Body of pancreas (tissue), 4 donors: Measurements from ENCODE around the gene TBC1D7. TPM values are rescaled to one million over a fixed set of nuclear protein-coding genes. Genes with fewer than 3 reads are reported as not detected.

Experiments used
- ATAC-seq: fragments of 150-250 bp; one replicate; pipeline ENCODE4 v1.9.1; 2016
- DNase-seq, 4 donors: peaks; one replicate each; pipeline ENCODE4 v3.0.0-alpha.2; 2019
- H3K27ac ChIP-seq, 4 donors: fragments of 200-600 bp; sonication (generic); 1 replicate in 3 of 4; 2 replicates in 1 of 4; pipeline versions ENCODE4 v1.5.1 to v1.6.1; 2016 to 2019; ENCODE audit warnings: mild to moderate bottlenecking in 1 of 4, mixed read lengths in 1 of 4, moderate library complexity in 1 of 4
- H3K27me3 ChIP-seq, 2 donors: fragments of 200-600 bp; sonication (generic); one replicate each; pipeline ENCODE4 v1.6.0; 2016; ENCODE audit warnings: mild to moderate bottlenecking in 1 of 2
- H3K36me3 ChIP-seq, 2 donors: fragments of 200-600 bp; sonication (generic); replicated peaks in 1 of 2; 2 replicates each; pipeline ENCODE4 v1.5.1; 2016; ENCODE audit warnings: low read depth in 2 of 2; ENCODE audit not compliant: insufficient read depth in 1 of 2
- H3K4me1 ChIP-seq: fragments of 200-600 bp; sonication (generic); one replicate; pipeline ENCODE4 v1.6.0; 2016
- H3K4me3 ChIP-seq, 2 donors: fragments of 200-600 bp; sonication (generic); 1 replicate in 1 of 2; 2 replicates in 1 of 2; pipeline ENCODE4 v1.5.1; 2016 to 2019
- H3K9me3 ChIP-seq, 3 donors: fragments of 200-600 bp; sonication (generic); 1 replicate in 2 of 3; 2 replicates in 1 of 3; pipeline ENCODE4 v1.5.1; 2016
- CTCF ChIP-seq, 7 experiments: fragments of 450-650 bp in 4 of 7; fragments of 200-600 bp in 3 of 7; sonication (generic) in 3 of 7; IDR thresholded peaks; one replicate each; pipeline ENCODE4 v1.5.1; 2016 to 2019; ENCODE audit warnings: antibody characterized with exemption in 7 of 7
- POLR2A ChIP-seq, 3 donors: fragments of 450-650 bp; IDR thresholded peaks; one replicate each; pipeline ENCODE4 v1.6.1; 2016; ENCODE audit warnings: antibody characterized with exemption in 3 of 3, mild to moderate bottlenecking in 2 of 3
- WGBS, 2 donors: methylation state at CpG; one replicate each; pipeline ENCODE4 v1.1.5; 2017; 5-methylcytosine and 5-hydroxymethylcytosine counted together
- intact Hi-C: fragments of 100-400 bp; cut with DNase I; formaldehyde crosslinking; loops from one replicate; pipeline ENCODE4 v1.15.1; 2023
- total RNA-seq, 2 donors: library from RNA; depleted of rRNA; stranded (reverse); fragments of >200 nt; gene quantifications; one replicate each; pipeline ENCODE4 v1.1.0, GENCODE V29; 2016

TBC1D7 gene
- total RNA-seq, 2 donors from 2014 or later = 12.5 to 15.2 TPM

DNA sequence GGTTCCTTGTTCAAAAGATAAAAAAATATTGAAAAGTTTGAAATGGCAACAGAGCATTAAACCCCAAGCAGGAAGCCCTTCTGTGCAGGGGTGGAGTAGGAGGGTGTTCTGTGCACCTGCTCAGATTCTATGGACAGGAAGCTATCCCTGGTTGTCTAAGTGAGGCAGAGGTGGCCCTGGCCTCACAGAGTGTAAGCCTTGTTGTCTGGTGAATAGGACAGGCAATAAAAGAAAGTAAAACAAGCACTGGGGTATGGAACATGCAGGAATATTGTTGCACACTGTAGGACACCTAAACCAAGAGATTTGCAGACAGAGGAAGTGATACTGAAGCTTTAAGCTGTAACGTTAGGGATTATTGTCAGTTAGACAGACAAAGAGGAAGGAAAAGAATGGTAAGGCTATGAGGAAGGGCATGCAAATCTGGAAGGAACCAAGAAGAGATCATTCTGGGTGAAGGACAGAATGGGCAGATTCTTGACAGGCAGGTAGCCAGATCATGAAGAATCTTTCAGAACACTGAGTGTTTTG is 66.8 kb downstream of the TBC1D7 start:
- no peaks in the 10 kb centered on the region for H3K36me3 ChIP-seq
- DNase-seq (no peak), ATAC-seq (no peak)
- H3K27ac ChIP-seq = peak overlapping the region in 1 of 4 donors; percentile 24
- intact Hi-C loops = no loop called here
- H3K27me3 ChIP-seq = no peaks in the 10 kb centered on the region
- no peak overlapping the region for H3K4me3 ChIP-seq
- no peak for TF ChIP-seq CTCF (IDR thresholded peaks at IDR 0.05)
- no peaks in the 10 kb centered on the region for H3K9me3 ChIP-seq
- H3K4me1 ChIP-seq = peaks cover 5% of the 10 kb centered on the region
- WGBS, 2 donors = 53 to 82% methylated on average over 1 of the region's 1 CpG

GRCh38 chr6:13260831-13261230 is 67.5 kb downstream of the TBC1D7 start:
- no peaks in the 10 kb centered on the region for H3K27me3 ChIP-seq
- DNase-seq (no peak), ATAC-seq (no peak)
- no peaks in the 10 kb centered on the region for H3K9me3 ChIP-seq
- intact Hi-C loops = no loop called here
- H3K36me3 ChIP-seq = no peaks in the 10 kb centered on the region
- H3K4me1 ChIP-seq = peaks cover 10% of the 10 kb centered on the region
- no peak for TF ChIP-seq CTCF (IDR thresholded peaks at IDR 0.05)
- no peak for TF ChIP-seq POLR2A (IDR thresholded peaks at IDR 0.05)
- H3K27ac ChIP-seq = no peak overlapping the region
- WGBS, 2 donors = 88 to 93% methylated on average over 5 of the region's 5 CpGs
- no peak overlapping the region for H3K4me3 ChIP-seq

- no peak overlapping the region for H3K4me3 ChIP-seq
- no peaks in the 10 kb centered on the region for H3K27me3 ChIP-seq
- H3K36me3 ChIP-seq = no peaks in the 10 kb centered on the region
- WGBS, 2 donors = 95 to 97% methylated on average over 7 of the region's 7 CpGs
- DNase-seq (no peak), ATAC-seq (no peak)
- H3K27ac ChIP-seq = no peak overlapping the region
- TF ChIP-seq CTCF (IDR thresholded peaks at IDR 0.05) (no peak), POLR2A (IDR thresholded peaks at IDR 0.05) (no peak)
- H3K9me3 ChIP-seq = no peaks in the 10 kb centered on the region
- H3K4me1 ChIP-seq = peaks cover 14% of the 10 kb centered on the region
- intact Hi-C loops = no loop called here
These were observed 68.2 kb downstream of the TBC1D7 start for GRCh38 chr6:13260101-13260598.

GRCh38 chr6:13259393-13259792 is 68.9 kb downstream of the TBC1D7 start:
- no peaks in the 10 kb centered on the region for H3K27me3 ChIP-seq
- TF ChIP-seq CTCF (IDR thresholded peaks at IDR 0.05) (no peak), POLR2A (IDR thresholded peaks at IDR 0.05) (no peak)
- no peak for DNase-seq
- 91% methylated on average over 3 of the region's 3 CpGs for WGBS, 2 donors
- peaks cover 14% of the 10 kb centered on the region for H3K4me1 ChIP-seq
- no peaks in the 10 kb centered on the region for H3K9me3 ChIP-seq
- H3K27ac ChIP-seq = no peak overlapping the region
- ATAC-seq = no peak
- intact Hi-C loops = no loop called here
- H3K36me3 ChIP-seq = no peaks in the 10 kb centered on the region
- no peak overlapping the region for H3K4me3 ChIP-seq
